K562 (cell line): ENCODE measurements around the gene FLAD1. TPM values are rescaled to one million over a fixed set of nuclear protein-coding genes. Genes with fewer than 3 reads are reported as not detected.

Experiments used
- ARID2 ChIP-seq: fragments of 450-650 bp; IDR thresholded peaks from 2 replicates; pipeline ENCODE4 v1.6.1; 2017; ENCODE audit warnings: antibody characterized with exemption, mild to moderate bottlenecking
- CCNT2 ChIP-seq: IDR thresholded peaks from 2 replicates; pipeline ENCODE4 v1.6.1; 2011; ENCODE audit warnings: borderline replicate concordance, low read depth, mild to moderate bottlenecking, moderate library complexity, mixed read lengths, low read length; ENCODE audit not compliant: insufficient read length; ENCODE audit errors: extremely low read depth
- HDAC8 ChIP-seq: fragments of 450-650 bp; IDR thresholded peaks from 2 replicates; pipeline ENCODE4 v1.6.1; 2016; ENCODE audit warnings: mild to moderate bottlenecking, missing genetic modification characterization, moderate library complexity, missing compliant biosample characterization
- MAFG ChIP-seq: fragments of 450-650 bp; conservative IDR thresholded peaks from 2 replicates; pipeline ENCODE4 v1.6.1; 2016; ENCODE audit warnings: missing genetic modification characterization, missing compliant biosample characterization
- MCM7 ChIP-seq, 2 experiments: fragments of 450-650 bp; IDR thresholded peaks; 2 replicates each; pipeline ENCODE4 v1.6.1; 2016 to 2018
- MIER1 ChIP-seq: fragments of 450-650 bp; IDR thresholded peaks from 2 replicates; pipeline ENCODE4 v1.6.1; 2016; ENCODE audit warnings: antibody characterized with exemption, mild to moderate bottlenecking, low read depth
- MNT ChIP-seq, 2 experiments: fragments of 450-650 bp; conservative IDR thresholded peaks; 2 replicates each; pipeline ENCODE4 v1.6.1; 2017; ENCODE audit warnings: mild to moderate bottlenecking in 2 of 2, moderate library complexity in 2 of 2
- NBN ChIP-seq: fragments of 450-650 bp; IDR thresholded peaks from 2 replicates; pipeline ENCODE4 v1.6.1; 2016; ENCODE audit warnings: low read depth, mild to moderate bottlenecking
- NR2C2 ChIP-seq, 2 experiments: fragments of 200-800 bp in 1 of 2; sonication (Bioruptor generic) in 1 of 2; sonication (generic) in 1 of 2; formaldehyde crosslinking in 1 of 2; IDR thresholded peaks; 2 replicates each; pipeline versions ENCODE4 v1.6.1 to v1.8.0; 2016 to 2022; ENCODE audit warnings: mild to moderate bottlenecking in 1 of 2, missing compliant biosample characterization in 1 of 2, missing genetic modification characterization in 1 of 2, missing genetic modification reagents in 1 of 2
- PKNOX1 ChIP-seq: fragments of 450-650 bp; IDR thresholded peaks from 2 replicates; pipeline ENCODE4 v1.6.1; 2016
- SP2 ChIP-seq: IDR thresholded peaks from 2 replicates; pipeline ENCODE4 v1.6.1; 2011; ENCODE audit warnings: mild to moderate bottlenecking, low read depth, low read length, moderate library complexity; ENCODE audit not compliant: poor library complexity, severe bottlenecking; ENCODE audit errors: extremely low read depth
- ZKSCAN3 ChIP-seq: fragments of 250-450 bp; sonication (Bioruptor Pico); IDR thresholded peaks from 2 replicates; pipeline ENCODE4 v1.4.0; 2020
- ZNF280B ChIP-seq: fragments of 250-450 bp; sonication (Bioruptor Pico); IDR thresholded peaks from 2 replicates; pipeline ENCODE4 v1.5.1; 2021; ENCODE audit warnings: mild to moderate bottlenecking
- ZNF79 ChIP-seq: fragments of 250-450 bp; sonication (Bioruptor Pico); IDR thresholded peaks from 2 replicates; pipeline ENCODE4 v1.4.0; 2020; ENCODE audit warnings: low read depth, mild to moderate bottlenecking, moderate library complexity
- polyA plus RNA-seq, 8 experiments: library from polyadenylated mRNA; depleted of rRNA in 4 of 8; stranded (reverse) in 5 of 8; unstranded in 3 of 8; fragments of >200 nt; fragmentation: Nextera tagmentation in 2 of 8; fragmentation: Illumina TruSeq in 1 of 8; extraction: Ambion mirVana in 2 of 8; extraction: Trizol in 1 of 8; gene quantifications; 2 replicates each; pipeline versions ENCODE4 v1.2.1 to v1.2.3, GENCODE V29; 2011 to 2014; ENCODE audit warnings: inconsistent platforms in 1 of 8, missing spikeins in 1 of 8
- total RNA-seq, 7 experiments: library from RNA; depleted of rRNA in 6 of 7; stranded (reverse); fragments of >200 nt in 6 of 7; fragmentation: Illumina TruSeq in 2 of 7; extraction: Trizol in 2 of 7; gene quantifications; 2 replicates each; pipeline versions ENCODE4 v1.2.1 to v1.2.3, GENCODE V29; 2011 to 2021; ENCODE audit warnings: low replicate concordance in 1 of 7
- TF ChIP-seq, protein P1 (sequence below), 2 experiments: fragments of 450-650 bp; IDR thresholded peaks; 2 replicates each; pipeline ENCODE4 v1.6.1; 2016; ENCODE audit warnings: mild to moderate bottlenecking in 2 of 2, borderline replicate concordance in 1 of 2, low read depth in 1 of 2, moderate library complexity in 1 of 2

Gene FLAD1
- total and polyA plus RNA-seq, 9 of the 15 experiments (the other 6 are each of a cell fraction or from before 2014, with no cell fraction given), result 24.9 to 85.8 (median 67.0) TPM

DNA sequence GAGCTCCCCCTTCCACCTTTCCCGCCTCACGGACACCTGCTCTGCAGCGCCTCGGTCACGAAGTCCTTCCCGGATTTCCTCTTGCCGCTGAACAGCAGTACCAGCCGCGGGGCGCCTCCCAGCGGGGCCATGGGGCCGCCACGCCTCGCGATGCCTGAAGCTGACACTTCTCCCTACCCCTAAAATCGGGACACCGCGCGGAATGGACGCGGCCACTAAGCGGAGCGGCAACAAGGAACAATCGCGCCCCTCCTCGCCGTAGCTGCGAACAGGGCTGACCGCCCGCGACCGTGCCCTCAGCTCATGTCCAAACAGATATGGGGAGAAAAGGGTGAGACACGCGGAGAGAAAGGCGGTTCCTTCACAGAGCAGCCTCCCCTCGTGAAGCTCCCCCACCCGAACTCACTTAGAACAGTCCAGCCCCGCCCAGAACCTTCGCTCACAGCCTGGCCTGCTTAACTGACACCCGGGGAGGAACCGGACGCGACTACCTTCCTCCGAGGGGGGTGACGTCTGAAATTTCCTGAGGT lies 46.5 kb upstream of the FLAD1 start, which contains the start of gene PMVK (continued):
- TF ChIP-seq ZNF280B (CRISPR knock-in tag) (no peak), MCM7 (IDR thresholded peaks at IDR 0.05) (no peak), MAFG (no peak), NBN (peak; percentile 84), HDAC8 (tag) (peak; percentile 84), MNT (conservative IDR thresholded peaks at IDR 0.05) (peak; percentile 82 to 91; a peak in 3 of 4 replicates), ZNF79 (no peak), PKNOX1 (peak; percentile 97), NR2C2 (CRISPR knock-in tag; IDR thresholded peaks at IDR 0.05) (peak; percentile 86), NR2C2 (tag; IDR thresholded peaks at IDR 0.05) (peak; percentile 76), MIER1 (peak; percentile 62; the same call in 1 of the 2 replicates), SP2 (no peak), ZKSCAN3 (CRISPR knock-in tag) (no peak), CCNT2 (peak; percentile 78), ARID2 (peak; percentile 58; the same call in 1 of the 2 replicates)
- TF ChIP-seq, protein P1, sequence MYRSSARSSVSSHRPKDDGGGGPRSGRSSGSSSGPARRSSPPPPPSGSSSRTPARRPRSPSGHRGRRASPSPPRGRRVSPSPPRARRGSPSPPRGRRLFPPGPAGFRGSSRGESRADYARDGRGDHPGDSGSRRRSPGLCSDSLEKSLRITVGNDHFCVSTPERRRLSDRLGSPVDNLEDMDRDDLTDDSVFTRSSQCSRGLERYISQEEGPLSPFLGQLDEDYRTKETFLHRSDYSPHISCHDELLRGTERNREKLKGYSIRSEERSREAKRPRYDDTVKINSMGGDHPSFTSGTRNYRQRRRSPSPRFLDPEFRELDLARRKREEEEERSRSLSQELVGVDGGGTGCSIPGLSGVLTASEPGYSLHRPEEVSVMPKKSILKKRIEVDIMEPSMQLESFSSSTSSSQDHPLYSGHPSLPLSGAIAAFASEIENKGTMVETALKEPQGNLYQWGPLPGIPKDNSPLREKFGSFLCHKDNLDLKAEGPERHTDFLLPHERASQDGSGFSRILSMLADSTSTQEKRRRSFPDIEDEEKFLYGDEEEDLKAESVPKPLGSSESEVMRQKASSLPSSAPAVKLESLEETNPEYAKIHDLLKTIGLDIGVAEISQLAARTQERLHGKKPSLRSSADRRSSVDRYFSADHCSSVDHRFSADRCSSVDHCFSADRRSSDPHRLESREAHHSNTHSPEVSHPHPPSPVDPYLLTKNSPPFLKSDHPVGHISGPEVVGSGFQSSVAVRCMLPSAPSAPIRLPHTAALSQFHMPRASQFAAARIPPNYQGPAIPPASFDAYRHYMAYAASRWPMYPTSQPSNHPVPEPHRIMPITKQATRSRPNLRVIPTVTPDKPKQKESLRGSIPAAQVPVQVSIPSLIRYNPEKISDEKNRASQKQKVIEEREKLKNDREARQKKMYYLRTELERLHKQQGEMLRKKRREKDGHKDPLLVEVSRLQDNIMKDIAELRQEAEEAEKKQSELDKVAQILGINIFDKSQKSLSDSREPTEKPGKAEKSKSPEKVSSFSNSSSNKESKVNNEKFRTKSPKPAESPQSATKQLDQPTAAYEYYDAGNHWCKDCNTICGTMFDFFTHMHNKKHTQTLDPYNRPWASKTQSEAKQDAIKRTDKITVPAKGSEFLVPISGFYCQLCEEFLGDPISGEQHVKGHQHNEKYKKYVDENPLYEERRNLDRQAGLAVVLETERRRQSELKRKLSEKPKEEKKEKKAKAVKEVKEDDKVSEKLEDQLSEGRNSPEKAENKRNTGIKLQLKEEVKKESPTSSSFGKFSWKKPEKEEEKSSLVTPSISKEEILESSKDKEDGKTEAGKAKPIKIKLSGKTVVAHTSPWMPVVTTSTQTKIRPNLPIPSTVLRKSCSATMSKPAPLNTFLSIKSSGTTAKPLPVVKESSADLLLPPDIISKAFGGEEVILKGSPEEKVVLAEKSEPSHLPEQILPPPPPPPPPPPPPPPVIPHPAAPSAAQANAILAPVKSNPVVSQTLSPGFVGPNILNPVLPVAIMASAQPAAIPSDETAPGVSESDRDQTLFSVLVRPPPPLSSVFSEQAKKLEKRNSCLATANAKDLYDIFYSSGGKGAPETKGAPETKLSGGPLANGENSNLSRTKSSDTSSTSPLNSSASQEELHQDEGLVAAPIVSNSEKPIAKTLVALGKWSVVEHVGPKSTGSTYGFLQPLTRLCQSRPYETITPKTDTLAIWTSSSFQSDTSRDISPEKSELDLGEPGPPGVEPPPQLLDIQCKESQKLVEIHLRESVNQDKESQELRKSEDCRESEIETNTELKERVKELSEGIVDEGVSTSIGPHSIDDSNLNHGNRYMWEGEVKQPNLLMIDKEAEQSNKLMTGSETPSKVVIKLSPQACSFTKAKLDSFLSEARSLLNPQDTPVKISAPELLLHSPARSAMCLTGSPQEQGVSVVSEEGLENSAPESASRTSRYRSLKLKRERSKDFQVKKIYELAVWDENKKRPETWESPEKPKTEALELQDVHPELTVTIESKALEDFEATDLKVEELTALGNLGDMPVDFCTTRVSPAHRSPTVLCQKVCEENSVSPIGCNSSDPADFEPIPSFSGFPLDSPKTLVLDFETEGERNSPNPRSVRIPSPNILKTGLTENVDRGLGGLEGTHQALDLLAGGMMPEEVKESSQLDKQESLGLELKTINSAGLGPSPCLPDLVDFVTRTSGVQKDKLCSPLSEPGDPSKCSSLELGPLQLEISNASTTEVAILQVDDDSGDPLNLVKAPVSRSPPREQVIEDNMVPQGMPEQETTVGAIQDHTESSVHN (IDR thresholded peaks at IDR 0.05; ENCODE audit: borderline replicate concordance in 1 of 2, low read depth in 1 of 2), result no peak
